WTC11 (cell line): ENCODE results near the gene HGS. TPM values are rescaled to one million over a fixed set of nuclear protein-coding genes. Genes with fewer than 3 reads are reported as not detected.

ENCODE experiments used
- ATAC-seq: fragments of 200-7000 bp; cut with Tn5 transposase; 2 replicates; pipeline ENCODE4 v1.10.0; 2021; ENCODE audit warnings: mild to moderate bottlenecking, moderate library complexity
- CTCF ChIA-PET: fragments of 300-600 bp; sonication (Branson Sonifier 250); formaldehyde crosslinking; loops from one replicate; lab custom pipeline; 2021; ENCODE audit warnings: antibody characterized with exemption; lab: Charles Lee
- POLR2A ChIA-PET: fragments of 350-600 bp; sonication (Branson Sonifier 250); formaldehyde crosslinking; loops from one replicate; lab custom pipeline; 2021; ENCODE audit warnings: antibody characterized with exemption; lab: Charles Lee
- DNase-seq: peaks from one replicate; pipeline ENCODE4 v3.0.0; 2021; ENCODE audit warnings: low spot score
- H3K27ac Mint-ChIP-seq: 2 replicates; pipeline ENCODE4 v1.8.0; 2021; ENCODE audit warnings: mixed read lengths
- H3K27me3 Mint-ChIP-seq: 2 replicates; pipeline ENCODE4 v1.8.0; 2021; ENCODE audit warnings: low read depth, mild to moderate bottlenecking, moderate library complexity, mixed read lengths
- H3K36me3 Mint-ChIP-seq: 2 replicates; pipeline ENCODE4 v1.8.0; 2021; ENCODE audit warnings: mixed read lengths
- H3K4me1 Mint-ChIP-seq: 2 replicates; pipeline ENCODE4 v1.8.0; 2022; ENCODE audit warnings: mixed read lengths
- H3K4me3 Mint-ChIP-seq: 2 replicates; pipeline ENCODE4 v1.8.0; 2021; ENCODE audit warnings: mild to moderate bottlenecking, moderate library complexity, mixed read lengths
- H3K9me3 Mint-ChIP-seq: 2 replicates; pipeline ENCODE4 v1.8.0; 2021; ENCODE audit warnings: mixed read lengths
- AFF4 ChIP-seq: sonication (generic); formaldehyde crosslinking; IDR thresholded peaks from 2 replicates; pipeline ENCODE4 v1.8.1; 2023; ENCODE audit warnings: mild to moderate bottlenecking, missing genetic modification reagents, borderline replicate concordance
- ATF1 ChIP-seq: sonication (generic); formaldehyde crosslinking; IDR thresholded peaks from 2 replicates; pipeline ENCODE4 v1.8.1; 2023; ENCODE audit warnings: mild to moderate bottlenecking, moderate library complexity, missing genetic modification reagents
- CDX4 ChIP-seq: fragments of 250-450 bp; sonication (Bioruptor Pico); IDR thresholded peaks from 2 replicates; pipeline ENCODE4 v1.9.0; 2021; ENCODE audit warnings: moderate library complexity, mild to moderate bottlenecking, inconsistent platforms, borderline replicate concordance
- CREB1 ChIP-seq: sonication (generic); formaldehyde crosslinking; IDR thresholded peaks from 2 replicates; pipeline ENCODE4 v1.8.0; 2023; ENCODE audit warnings: mild to moderate bottlenecking, missing genetic modification reagents
- CREM ChIP-seq: sonication (generic); formaldehyde crosslinking; IDR thresholded peaks from 2 replicates; pipeline ENCODE4 v1.8.1; 2022; ENCODE audit warnings: mild to moderate bottlenecking, missing genetic modification reagents, moderate library complexity
- E2F1 ChIP-seq: sonication (generic); formaldehyde crosslinking; IDR thresholded peaks from 2 replicates; pipeline ENCODE4 v1.8.0; 2022; ENCODE audit warnings: mild to moderate bottlenecking, missing genetic modification reagents
- E2F5 ChIP-seq: sonication (generic); formaldehyde crosslinking; IDR thresholded peaks from 2 replicates; pipeline ENCODE4 v1.8.1; 2022; ENCODE audit warnings: mild to moderate bottlenecking, moderate library complexity, missing genetic modification reagents
- ESRRA ChIP-seq: sonication (generic); formaldehyde crosslinking; IDR thresholded peaks from 2 replicates; pipeline ENCODE4 v1.8.1; 2022; ENCODE audit warnings: mild to moderate bottlenecking, missing genetic modification reagents, borderline replicate concordance
- FOXJ3 ChIP-seq: sonication (generic); formaldehyde crosslinking; IDR thresholded peaks from 2 replicates; pipeline ENCODE4 v1.9.0; 2021; ENCODE audit warnings: missing genetic modification reagents, mild to moderate bottlenecking, borderline replicate concordance
- FOXP1 ChIP-seq: sonication (generic); formaldehyde crosslinking; IDR thresholded peaks from 2 replicates; pipeline ENCODE4 v1.8.0; 2022; ENCODE audit warnings: missing genetic modification reagents, mild to moderate bottlenecking, moderate library complexity, borderline replicate concordance
- MAX ChIP-seq: sonication (generic); formaldehyde crosslinking; IDR thresholded peaks from 2 replicates; pipeline ENCODE4 v1.8.0; 2022; ENCODE audit warnings: mild to moderate bottlenecking, missing genetic modification reagents
- MYBL2 ChIP-seq: sonication (generic); formaldehyde crosslinking; IDR thresholded peaks from 2 replicates; pipeline ENCODE4 v1.8.1; 2023; ENCODE audit warnings: mild to moderate bottlenecking, moderate library complexity, missing genetic modification reagents
- PREB ChIP-seq: sonication (generic); formaldehyde crosslinking; IDR thresholded peaks from 2 replicates; pipeline ENCODE4 v1.8.1; 2022; ENCODE audit warnings: mild to moderate bottlenecking, missing genetic modification reagents, moderate library complexity, borderline replicate concordance
- RELA ChIP-seq: sonication (generic); formaldehyde crosslinking; IDR thresholded peaks from 2 replicates; pipeline ENCODE4 v1.8.1; 2022; ENCODE audit warnings: missing genetic modification reagents, mild to moderate bottlenecking, borderline replicate concordance
- SMAD3 ChIP-seq: sonication (generic); formaldehyde crosslinking; IDR thresholded peaks from 2 replicates; pipeline ENCODE4 v1.8.0; 2022; ENCODE audit warnings: missing genetic modification reagents, mild to moderate bottlenecking, borderline replicate concordance
- ZBTB43 ChIP-seq: sonication (generic); formaldehyde crosslinking; IDR thresholded peaks from 2 replicates; pipeline ENCODE4 v1.8.1; 2023; ENCODE audit warnings: mild to moderate bottlenecking, missing genetic modification reagents
- ZNF121 ChIP-seq: sonication (generic); formaldehyde crosslinking; IDR thresholded peaks from 2 replicates; pipeline ENCODE4 v1.8.0; 2023; ENCODE audit warnings: missing genetic modification reagents
- ZNF138 ChIP-seq: sonication (generic); formaldehyde crosslinking; conservative IDR thresholded peaks from 2 replicates; pipeline ENCODE4 v1.8.1; 2022; ENCODE audit warnings: mild to moderate bottlenecking, moderate library complexity, missing genetic modification reagents
- ZNF396 ChIP-seq: fragments of 250-450 bp; sonication (Bioruptor Pico); IDR thresholded peaks from 2 replicates; pipeline ENCODE4 v1.8.0; 2021; ENCODE audit warnings: mild to moderate bottlenecking, moderate library complexity, borderline replicate concordance
- total RNA-seq: library from RNA; stranded (reverse); gene quantifications from 3 replicates; pipeline ENCODE4 v1.2.3, GENCODE V29; 2021

Gene HGS
- total RNA-seq, 1 experiment from 2014 or later: 113 TPM

GRCh38 chr17:81656835-81657234 lies 27.0 kb upstream of the HGS start:
- H3K4me1 Mint-ChIP-seq: peaks cover 14% of the 10 kb centered on the region
- ChIA-PET POLR2A (no interaction called here), CTCF (no interaction called here)
- no peaks in the 10 kb centered on the region for H3K9me3 Mint-ChIP-seq
- no peak overlapping the region for H3K4me3 Mint-ChIP-seq
- TF ChIP-seq SMAD3 (no peak), FOXP1 (CRISPR knock-in tag) (no peak), ZBTB43 (CRISPR knock-in tag) (no peak), ZNF138 (no peak), FOXJ3 (CRISPR knock-in tag) (no peak), PREB (no peak), CREB1 (no peak), CREM (CRISPR knock-in tag) (no peak), ESRRA (no peak), E2F5 (no peak), RELA (CRISPR knock-in tag) (no peak), ATF1 (CRISPR knock-in tag) (no peak), ZNF121 (CRISPR knock-in tag) (no peak), AFF4 (no peak), MYBL2 (CRISPR knock-in tag) (no peak), CDX4 (no peak), E2F1 (CRISPR knock-in tag) (no peak)
- DNase-seq: no peak
- no peak overlapping the region for H3K27ac Mint-ChIP-seq
- no peaks in the 10 kb centered on the region for H3K36me3 Mint-ChIP-seq
- no peak for ATAC-seq
- H3K27me3 Mint-ChIP-seq: no peaks in the 10 kb centered on the region; the same call in 1 of the 2 replicates

GRCh38 chr17:81659038-81659437 lies 24.8 kb upstream of the HGS start:
- Mint-ChIP-seq H3K27me3 (no peaks in the 10 kb centered on the region; the same call in 1 of the 2 replicates), H3K27ac (no peak overlapping the region), H3K4me3 (no peak overlapping the region), H3K9me3 (no peaks in the 10 kb centered on the region), H3K36me3 (no peaks in the 10 kb centered on the region), H3K4me1 (peaks cover 2% of the 10 kb centered on the region)
- POLR2A ChIA-PET: no interaction called here
- no peak for ATAC-seq
- CTCF ChIA-PET: no interaction called here
- TF ChIP-seq MAX (CRISPR knock-in tag) (no peak), ESRRA (no peak), ZNF396 (no peak)
- DNase-seq: no peak
